Inflammatory macrophage treated with lipopolysaccharide for 1 hour (primary cell): ENCODE results near the gene ZFAND5.

Experiments used
- DNase-seq, 2 donors: peaks; one replicate each; pipeline ENCODE4 v3.0.0-alpha.2; 2020 to 2022

Gene ZFAND5

DNA sequence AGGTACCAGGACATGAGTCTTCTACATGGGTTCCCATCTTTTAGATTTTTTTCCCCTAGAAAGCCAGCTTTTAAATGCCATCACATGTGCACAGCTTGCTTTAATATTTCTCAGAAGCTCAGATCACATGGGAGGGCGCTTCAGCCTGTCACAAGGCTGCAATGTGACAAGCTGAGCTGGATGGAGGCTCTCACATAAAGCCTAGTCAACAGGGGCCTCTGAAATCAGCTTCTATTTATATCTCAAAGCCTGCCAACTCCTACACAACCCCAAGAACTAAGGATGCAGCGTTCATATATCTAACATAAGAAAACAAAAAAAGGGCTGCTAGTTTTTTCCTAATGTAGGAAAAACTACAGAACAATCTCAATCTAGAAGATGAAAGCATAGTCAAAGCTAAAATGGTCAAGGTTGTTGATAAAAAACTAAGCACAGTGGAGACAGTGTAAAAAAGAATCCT, 2.3 kb downstream of the ZFAND5 start:
- DNase-seq, result peak; percentile 75 to 95

DNA sequence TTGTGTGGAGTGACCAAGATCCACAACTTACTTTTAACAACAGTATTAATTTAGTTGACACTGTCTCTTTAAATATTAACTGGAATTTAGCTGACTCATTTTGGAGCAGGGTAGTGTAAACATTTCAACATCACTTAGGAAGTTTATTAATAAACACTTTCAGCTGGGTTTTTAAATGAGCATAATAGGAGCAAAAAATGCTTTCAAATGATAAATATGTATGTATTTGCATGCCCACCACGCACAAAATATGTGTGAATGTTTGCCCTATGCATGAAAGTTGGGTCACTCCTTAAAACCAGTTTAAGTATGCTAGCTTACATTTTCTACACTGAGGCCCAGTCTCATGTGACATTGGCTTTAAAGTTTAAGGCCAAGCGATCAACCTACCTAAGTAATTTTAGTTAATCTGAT, 2.9 kb downstream of the ZFAND5 start:
- DNase-seq, result peak; percentile 45 to 56

DNA sequence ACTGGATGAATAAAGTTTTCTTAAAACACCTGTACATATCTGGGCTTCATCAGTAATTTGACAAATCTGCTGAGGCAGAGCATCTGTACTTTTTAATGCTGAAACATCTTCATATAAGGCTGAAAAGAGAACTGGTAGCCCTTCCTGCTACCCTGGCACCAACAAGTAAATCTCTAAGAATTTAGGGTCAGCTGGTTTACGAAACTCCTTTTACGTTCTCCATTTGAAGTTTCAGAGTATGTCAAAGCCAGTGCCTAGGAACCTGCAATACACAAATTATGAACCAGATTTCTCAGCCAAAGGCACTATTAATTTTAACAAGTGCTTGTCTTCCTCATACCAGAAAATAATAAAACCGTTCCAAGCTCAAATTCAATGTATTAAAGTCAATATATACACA, 3.8 kb downstream of the ZFAND5 start:
- peak in 1 of 2 donors; percentile 34 for DNase-seq

DNA sequence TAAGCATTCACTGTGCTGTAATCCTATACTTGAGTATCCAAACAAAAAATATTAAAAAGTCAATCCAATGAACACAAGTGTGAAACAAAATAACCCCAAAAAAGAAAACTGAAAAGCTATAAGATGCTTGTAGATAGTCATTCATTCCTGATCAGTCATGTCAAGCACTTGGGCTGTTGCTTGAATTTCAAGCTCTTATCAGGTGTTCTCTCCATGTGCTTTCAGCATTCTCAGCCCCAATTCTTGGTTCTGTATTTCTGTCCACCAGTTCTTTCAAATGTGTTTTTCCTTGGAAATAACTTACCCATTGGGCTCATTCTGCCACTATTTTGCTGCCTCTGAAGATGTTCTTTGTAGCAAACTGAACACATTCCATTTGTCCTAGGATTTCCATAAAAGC, 4.7 kb downstream of the ZFAND5 start:
- DNase-seq, result no peak

DNA sequence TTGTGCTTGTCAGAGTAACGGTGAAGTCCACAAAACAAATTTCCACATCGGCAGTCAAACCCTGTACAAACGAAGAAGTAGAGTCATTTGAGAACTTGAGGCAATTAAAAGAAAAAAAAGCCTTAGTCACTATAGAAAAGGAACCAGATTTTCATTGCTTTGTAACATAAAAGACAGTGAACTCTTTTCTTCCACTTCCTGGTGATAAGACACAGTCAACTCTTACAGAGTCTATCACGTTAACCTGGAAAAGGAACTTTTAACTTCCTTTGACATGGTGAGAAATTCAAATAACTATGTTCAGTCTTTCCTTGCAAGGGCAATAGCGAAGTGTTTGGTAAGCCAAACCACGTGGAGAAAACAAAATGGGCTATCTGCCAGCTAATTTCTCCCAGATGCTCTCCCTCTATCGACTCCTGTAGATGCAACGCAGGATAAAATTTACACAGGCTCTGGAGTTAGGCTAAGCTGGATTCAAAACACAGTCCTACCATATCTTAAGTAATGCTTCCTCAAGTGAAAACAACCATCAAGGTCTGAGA, 8.9 kb downstream of the ZFAND5 start:
- peak; percentile 69 to 75 for DNase-seq

DNA sequence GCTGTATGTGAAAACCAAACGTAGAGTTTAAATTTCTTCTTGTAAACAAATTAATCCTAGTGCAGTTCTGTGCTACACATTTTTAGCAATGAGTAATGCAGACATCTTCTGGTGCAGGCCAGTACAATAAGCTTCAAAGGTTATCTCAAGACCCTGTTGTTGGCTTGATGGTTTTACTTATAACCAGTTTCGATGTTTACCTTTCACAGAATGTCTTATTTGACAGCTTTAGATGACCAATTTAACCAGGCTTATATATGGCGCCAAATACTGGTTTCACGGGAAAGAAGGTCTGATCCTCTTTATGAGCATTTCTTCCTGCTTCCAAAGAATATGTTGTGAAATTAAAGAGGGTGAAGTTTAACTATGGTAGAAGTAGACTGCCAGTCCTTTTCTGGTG, 9.9 kb downstream of the ZFAND5 start:
- DNase-seq, result no peak

DNA sequence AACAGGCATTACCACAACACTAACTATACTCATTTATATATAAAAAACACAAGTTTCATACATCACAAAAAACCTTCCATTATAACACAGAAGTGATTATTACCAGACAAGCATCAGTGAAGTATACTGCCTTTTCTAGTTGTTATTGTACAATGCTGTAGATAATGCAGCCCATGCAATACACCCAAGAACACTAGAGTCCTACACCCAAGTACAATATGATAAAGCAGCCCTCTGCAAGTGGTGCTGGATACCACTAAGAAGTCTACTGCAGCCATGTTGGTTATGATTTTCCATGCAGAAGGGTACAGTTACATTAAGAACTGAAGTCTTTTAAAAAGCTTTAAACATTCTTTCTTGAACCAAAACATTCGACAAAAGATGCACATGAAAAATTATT, 10.3 kb downstream of the ZFAND5 start:
- DNase-seq, result no peak

DNA sequence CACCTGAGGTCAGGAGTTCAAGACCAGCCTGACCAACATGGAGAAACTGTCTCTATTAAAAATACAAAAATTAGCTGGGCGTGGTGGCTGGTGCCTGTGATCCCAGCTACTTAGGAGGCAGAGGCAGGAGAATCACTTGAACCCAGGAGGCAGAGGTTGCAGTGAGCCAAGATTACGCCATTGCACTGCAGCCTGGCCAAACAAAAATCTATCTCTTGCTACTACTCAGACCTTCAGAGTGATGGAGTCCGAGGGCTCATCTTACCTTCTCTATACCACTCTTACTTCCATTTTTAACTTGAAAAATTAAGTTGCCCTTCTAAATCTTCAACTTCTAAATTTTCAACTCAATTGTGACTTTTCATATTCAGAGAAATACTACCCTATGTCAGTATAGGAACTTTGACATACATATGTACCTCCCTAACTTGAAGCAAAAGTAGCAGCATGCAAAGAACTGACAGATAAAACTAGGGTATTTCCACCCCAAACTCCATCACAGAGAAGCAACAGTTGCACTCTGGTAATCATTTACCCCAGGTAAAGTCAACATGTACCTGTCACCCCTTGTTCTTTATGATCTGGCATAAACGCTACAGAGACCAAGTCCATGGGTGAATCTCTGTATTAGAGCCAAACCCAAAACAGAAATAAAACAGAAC, 11.4 kb downstream of the ZFAND5 start:
- DNase-seq, result no peak

DNA sequence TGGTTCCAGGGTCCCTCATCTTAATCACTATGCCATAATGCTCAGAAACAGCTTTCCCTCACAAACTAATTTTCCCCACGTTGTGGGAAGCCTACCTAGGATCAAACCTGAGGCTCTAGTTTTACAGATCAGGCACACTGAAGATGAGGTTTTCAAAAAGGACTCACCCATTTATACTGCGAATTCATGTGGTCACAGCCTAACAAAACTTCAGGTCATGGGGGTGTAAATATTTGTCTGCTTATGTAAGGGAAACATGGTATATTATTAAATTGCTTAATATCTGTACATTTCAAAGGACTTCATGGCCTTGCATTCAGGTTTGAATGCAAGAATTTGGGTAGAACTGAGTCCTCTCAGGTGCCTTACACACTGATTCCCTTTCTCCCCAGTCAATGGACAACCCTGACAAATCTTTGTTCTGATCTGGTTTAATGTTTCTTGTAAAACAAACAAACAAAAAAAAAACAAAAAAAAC, 12.1 kb downstream of the ZFAND5 start:
- DNase-seq, result no peak

DNA sequence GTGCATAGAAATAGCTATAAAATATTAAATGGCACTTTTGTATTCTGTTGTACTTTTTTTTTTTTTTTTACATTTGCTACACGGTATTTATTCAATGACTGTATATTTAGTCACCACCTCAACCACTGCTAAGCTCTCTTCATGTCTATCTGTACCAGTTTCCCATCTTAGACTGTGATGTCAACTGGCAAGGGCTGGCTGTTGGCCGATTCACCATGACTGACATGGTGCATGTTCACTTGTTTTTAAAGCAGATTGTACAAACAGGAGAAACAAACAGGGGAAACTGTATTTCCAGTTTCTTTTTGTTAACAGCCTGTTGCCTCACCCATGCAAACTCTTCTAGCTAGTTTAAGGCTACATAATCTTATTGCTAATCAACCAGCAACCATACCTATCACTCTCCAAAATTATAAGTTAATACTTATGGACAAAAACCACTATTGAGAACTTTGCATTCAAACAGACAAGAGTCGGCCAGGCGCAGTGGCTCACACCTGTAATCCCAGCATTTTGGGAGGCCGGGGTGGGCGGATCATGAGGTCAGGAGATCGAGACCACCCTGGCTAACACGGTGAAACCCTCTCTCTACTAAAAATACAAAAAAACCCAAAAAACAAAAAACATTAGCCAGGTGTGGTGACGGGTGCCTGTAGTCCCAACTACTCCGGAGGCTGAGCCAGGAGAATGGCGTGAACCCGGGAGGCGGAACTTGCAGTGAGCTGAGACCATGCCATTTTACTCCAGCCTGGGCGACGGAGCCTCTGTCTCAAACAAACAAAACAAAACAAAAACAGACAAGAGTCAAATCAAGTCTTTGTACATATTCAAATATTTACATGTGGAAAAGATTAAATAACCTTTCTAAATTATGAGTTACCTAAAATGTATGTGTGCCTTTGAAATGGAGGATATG, 13.2 kb downstream of the ZFAND5 start:
- DNase-seq, result no peak

DNA sequence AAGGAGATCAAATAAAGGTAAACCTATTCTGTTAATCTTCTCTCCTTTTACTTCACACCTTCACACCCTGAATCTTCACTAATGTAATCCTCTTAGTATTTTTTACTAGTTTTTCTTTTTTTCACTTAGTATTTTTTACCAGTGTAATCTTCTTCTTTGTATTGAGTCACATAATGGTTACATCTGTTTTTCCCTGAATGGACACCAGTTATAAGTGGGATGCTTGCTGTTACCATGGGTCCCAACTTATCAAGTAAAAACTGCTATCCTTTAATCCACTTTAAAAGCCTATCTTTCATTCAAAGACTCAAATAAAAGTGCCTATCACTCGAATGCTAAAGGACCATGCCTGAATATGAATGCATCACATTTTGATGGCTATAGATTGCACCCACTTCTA, 15.1 kb downstream of the ZFAND5 start:
- DNase-seq, result no peak

DNA sequence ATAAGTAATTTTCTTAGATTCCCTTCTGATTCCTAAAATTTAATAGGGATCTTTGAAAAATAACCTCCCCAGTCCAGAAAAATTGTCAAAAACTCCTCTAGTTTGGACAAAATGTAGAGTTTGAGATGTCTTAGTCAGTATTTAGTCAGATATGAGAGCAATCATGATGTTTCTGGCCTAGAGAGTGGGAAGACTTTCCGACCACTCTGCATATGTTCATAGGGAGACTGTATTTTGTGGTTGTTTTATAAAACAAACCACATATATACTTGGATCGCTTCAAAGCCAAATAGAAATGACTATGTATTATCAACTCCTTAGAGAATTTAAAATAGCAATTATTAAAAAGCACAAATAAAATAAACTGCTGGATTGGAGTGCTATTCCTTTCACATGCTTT, 15.8 kb downstream of the ZFAND5 start:
- no peak for DNase-seq

DNA sequence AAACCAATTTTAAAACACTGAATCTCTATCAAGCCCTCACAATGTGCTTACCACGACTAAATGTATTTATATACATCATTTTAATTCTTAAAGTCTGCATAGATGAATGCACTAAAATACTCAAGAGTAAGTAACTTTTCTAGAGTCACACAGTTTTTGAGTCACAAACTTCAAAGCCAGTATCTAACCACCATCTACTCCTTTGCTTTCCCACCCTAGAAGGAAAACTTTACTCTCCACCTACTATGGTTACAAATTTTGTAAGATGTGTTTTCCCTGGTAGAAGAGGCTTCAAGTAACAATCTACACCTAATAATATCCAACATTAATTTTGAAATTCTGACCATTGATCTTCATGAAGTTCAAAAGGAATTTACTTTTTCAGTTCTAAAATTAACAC, 18.7 kb downstream of the ZFAND5 start:
- no peak for DNase-seq

DNA sequence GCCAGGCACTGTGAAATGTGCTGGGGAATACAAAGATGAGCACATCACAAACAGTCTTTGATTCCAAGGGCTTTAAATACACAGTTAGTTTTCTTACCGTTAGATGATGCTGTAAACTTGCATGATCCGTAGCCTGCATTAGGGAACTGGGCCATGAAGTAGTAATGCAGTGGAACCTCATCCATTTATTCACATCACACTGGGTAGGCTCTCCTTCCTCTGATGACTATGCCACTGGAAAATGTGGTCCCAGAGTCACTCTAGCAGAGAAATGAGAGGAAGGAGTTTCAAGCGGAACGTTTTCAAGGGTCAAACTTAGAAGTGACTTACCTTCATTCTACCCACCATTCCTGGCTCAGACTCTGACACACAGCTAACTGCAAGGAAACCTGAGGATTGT, 26.4 kb downstream of the ZFAND5 start:
- DNase-seq, result no peak

DNA sequence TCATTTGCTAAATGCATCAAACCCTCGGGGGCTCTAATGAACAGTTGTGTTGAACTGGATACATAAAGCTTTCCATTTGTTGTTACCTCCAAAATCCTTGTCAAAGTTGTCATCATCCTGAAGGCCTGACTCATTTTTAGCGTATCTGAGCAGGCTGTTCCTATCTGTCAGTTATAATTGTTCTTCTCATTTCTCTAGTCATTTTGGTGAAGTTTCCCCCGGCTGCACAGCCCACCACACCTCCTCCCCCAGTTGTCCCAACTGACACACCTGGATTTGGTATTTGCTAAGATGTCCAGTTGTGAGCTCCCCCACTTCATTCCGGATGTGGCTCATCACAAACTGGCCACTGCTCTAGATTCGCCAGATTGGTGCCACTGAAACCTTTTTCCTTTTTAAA, 27.7 kb downstream of the ZFAND5 start:
- DNase-seq, result no peak

DNA sequence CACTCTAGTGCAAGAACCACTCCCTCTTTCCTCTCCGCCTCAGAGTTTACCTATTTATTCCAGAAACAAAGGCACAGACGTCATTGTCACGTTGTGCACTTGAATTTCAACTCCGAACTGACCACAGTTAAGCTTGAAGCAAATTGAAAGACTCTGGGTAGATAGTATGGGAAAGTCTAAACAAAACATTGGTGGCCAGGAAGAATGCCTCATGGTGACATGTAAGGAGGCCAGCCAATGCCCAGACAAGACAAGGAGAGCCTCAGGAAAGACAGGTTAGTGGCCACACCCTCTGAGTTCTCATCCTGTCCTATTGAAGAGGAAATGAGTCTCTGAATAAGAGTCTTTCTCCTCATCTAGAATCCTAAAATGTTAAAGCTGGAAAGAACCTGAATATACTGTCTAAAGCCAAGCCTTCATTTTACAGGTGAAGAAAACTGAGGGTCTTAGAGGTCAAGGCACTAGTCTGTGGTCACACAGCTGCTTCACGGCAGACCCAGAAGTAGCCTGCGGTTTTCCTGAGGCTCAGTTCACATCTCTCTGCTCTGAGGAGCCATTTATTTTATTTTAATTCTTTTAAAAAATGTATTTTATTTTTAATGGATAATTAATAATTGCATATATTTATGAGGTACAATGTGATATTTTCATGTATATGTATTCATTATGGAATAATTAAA, 30.2 kb downstream of the ZFAND5 start:
- no peak for DNase-seq

DNA sequence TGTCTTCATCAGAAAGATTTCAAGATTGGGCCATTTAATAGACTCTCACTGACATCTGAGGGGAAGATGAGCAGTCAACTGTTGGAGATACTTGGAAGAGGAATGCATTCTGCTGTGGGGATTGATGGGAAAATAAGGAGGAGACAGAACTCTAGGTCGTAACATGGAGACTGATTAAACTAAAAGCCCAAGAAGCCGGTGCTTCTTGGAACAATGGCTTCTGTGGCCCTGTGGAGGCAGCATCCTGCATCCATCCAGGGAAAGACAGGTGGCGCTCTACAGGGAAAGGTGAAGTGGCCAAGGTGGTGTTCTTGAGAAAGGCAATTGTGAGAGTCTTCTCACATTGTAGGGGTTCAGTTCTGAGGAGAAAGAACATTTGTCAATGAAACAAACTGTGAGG, 31.3 kb downstream of the ZFAND5 start:
- no peak for DNase-seq

DNA sequence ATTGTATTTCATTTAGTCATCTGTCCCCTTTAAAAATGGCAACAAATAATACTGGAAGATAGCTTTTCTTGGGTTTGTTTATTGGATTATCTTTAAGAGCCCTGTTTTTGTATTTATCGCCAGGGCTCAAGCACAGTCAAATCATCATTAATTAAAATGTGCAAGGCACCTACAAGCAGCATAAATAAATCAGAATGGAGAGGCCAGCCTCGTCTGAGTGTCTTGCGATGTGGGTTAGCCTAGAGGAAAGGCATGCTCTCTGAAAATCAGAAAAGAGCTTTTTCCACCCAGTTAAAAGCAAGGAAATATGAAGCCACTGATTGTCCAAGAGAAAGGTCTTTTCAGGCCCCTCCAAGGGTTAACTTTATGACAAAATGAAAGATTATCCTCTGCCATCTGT, 31.8 kb downstream of the ZFAND5 start:
- DNase-seq, result no peak

DNA sequence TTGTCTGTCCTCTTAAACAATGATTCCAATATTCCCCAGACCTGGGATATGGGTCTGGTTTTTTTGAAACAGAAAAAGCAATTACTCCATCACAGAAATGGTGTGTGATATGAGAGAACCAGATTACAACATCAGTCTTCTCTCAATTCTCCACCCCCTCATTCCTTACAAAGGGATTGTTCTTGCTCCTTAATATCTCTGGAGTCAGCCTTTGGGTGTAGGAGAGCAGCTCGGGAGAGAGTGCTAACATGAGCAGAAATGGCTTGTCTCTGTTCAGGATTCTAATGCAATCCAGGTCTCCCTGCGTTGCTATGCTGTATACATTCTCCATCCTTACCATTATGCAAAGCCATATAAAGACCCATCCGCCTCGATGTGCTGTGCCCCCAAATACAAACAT, 32.7 kb downstream of the ZFAND5 start:
- peak in 1 of 2 donors; percentile 42 for DNase-seq

DNA sequence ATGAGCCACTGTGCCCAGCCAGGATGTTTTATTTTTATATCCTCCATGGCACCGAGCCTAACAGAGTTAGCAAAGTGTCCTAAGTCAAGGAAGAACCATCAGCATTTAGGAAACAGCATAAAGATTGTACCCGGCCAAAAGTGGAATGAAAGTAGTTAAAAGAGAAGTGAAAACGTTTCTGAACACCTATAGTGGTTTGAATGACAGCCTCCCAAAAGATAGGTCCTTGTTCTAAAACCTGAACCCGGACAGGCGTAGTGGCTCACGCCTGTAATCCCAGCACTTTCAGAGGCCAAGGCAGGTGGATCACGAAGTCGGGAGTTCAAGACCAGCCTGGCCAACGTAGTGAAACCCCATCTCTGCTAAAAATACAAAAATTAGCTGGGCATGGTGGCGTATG, 37.4 kb downstream of the ZFAND5 start:
- DNase-seq, result no peak

DNA sequence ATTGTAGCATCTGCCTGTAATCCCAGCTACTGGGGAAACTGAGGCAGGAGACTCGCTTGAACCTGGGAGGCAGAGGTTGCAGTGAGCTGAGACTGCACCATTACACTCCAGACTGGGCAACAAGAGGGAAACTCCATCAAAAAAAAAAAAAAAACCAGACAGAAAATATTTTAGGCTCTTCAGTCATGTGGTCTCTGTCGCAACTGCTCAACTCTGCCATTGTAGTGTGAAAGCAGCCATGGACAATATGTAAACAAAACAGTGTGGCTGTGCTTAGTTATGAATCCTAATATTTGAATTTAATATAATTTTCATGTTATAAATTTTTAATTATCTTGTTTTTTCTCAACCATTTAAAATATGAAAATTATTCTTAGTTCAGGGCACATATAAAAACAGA, 38.4 kb downstream of the ZFAND5 start:
- DNase-seq, result peak; percentile 63 to 78

DNA sequence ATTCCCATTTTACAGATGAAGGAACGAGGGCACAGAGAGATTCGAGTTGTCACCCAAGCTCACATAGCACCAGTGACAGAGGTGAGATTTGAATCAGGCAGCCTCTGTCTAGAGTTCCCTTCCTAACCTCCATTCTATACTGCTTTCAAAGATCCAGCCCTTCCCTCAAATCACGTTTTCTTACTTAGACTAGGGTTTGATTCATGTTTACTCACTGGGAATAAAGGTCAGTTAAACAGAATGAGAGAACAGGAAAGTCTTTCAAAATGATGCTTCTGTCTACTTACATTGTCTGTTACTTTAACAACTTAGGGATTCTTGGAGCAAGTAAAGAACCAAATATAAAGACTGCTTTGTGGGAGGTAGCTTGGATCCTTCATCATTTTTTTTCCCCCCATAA, 40.0 kb downstream of the ZFAND5 start:
- DNase-seq, result no peak

DNA sequence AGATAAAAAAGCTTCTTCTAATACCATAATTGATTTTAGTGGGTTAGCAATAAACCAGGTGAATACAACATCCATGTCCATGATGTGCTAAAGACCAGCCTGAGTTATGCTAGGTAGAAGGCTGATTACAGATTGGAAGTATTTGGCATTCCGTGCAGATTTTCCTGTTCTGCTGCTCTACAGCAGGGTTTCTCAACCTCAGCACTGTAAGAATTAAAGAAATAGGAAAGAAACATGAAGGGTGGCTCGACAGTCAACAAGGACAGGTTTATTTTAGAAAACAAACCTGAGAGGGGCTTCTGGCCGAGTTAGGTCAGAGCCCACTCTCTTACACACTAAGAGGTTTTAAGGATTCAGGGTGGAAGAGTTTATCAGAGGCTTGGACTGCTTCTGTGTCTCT, 42.3 kb downstream of the ZFAND5 start:
- no peak for DNase-seq
